Uterus (tissue), 2 donors: ENCODE measurements around the gene ITPKC.

Source experiments
- CTCF ChIP-seq, 4 experiments: fragments of 200-600 bp in 2 of 4; fragments of 450-650 bp in 2 of 4; sonication (generic) in 2 of 4; IDR thresholded peaks; one replicate each; pipeline ENCODE4 v1.5.1; 2016 to 2019; ENCODE audit warnings: antibody characterized with exemption in 4 of 4, mild to moderate bottlenecking in 2 of 4, moderate library complexity in 1 of 4
- POLR2A ChIP-seq, 2 donors: fragments of 450-650 bp; IDR thresholded peaks; one replicate each; pipeline ENCODE4 v1.6.1; 2016; ENCODE audit warnings: antibody characterized with exemption in 2 of 2, mild to moderate bottlenecking in 1 of 2, moderate library complexity in 1 of 2

- TF ChIP-seq CTCF (IDR thresholded peaks at IDR 0.05) (peak in 1 of 4 experiments; percentile 2), POLR2A (IDR thresholded peaks at IDR 0.05) (peak; percentile 77 to 79)
These were observed 34.1 kb downstream of the ITPKC start, which contains the start of gene SNRPA for GRCh38 chr19:40750874-40751537.
